H1 (cell line): ENCODE measurements around the gene SEMA6A. TPM values are rescaled to one million over a fixed set of nuclear protein-coding genes. Genes with fewer than 3 reads are reported as not detected.

ENCODE experiments used
- ASH2L ChIP-seq: fragments of 200-600, 300-600 bp; sonication (generic); IDR thresholded peaks from one replicate; pipeline ENCODE4 v1.7.1; 2017; ENCODE audit warnings: low read length
- ATF2 ChIP-seq: IDR thresholded peaks from 2 replicates; pipeline ENCODE4 v1.6.1; 2012; ENCODE audit warnings: low read length, inconsistent platforms
- ATF3 ChIP-seq: IDR thresholded peaks from 2 replicates; pipeline ENCODE4 v1.6.1; 2011; ENCODE audit warnings: low read depth, mild to moderate bottlenecking, low read length; ENCODE audit not compliant: insufficient read depth
- CREB1 ChIP-seq: IDR thresholded peaks from 2 replicates; pipeline ENCODE4 v1.6.1; 2012; ENCODE audit warnings: inconsistent platforms
- GABPA ChIP-seq: IDR thresholded peaks from 2 replicates; pipeline ENCODE4 v1.6.1; 2011; ENCODE audit warnings: mild to moderate bottlenecking, low read length, moderate library complexity, borderline replicate concordance; ENCODE audit not compliant: insufficient read depth
- MAFK ChIP-seq: IDR thresholded peaks from 2 replicates; pipeline ENCODE4 v1.6.1; 2012; ENCODE audit warnings: low read depth, mild to moderate bottlenecking, improper control_type of control experiment, low read length
- MAX ChIP-seq: IDR thresholded peaks from 2 replicates; pipeline ENCODE4 v1.6.1; 2012; ENCODE audit warnings: inconsistent platforms
- PHF8 ChIP-seq: fragments of 200-600 bp; sonication (generic); conservative IDR thresholded peaks from 2 replicates; pipeline ENCODE4 v1.7.1; 2012; ENCODE audit warnings: low read depth, mild to moderate bottlenecking, inconsistent platforms, low read length, moderate library complexity
- RAD21 ChIP-seq, 2 experiments: IDR thresholded peaks in 1 of 2; conservative IDR thresholded peaks in 1 of 2; 2 replicates each; pipeline ENCODE4 v1.6.1; 2011; ENCODE audit warnings: low read depth in 2 of 2, low read length in 2 of 2, improper control_type of control experiment in 1 of 2, inconsistent platforms in 1 of 2, mild to moderate bottlenecking in 1 of 2, moderate library complexity in 1 of 2
- RFX5 ChIP-seq: IDR thresholded peaks from 2 replicates; pipeline ENCODE4 v1.6.1; 2011; ENCODE audit warnings: low read depth, low read length, improper control_type of control experiment, borderline replicate concordance
- RXRA ChIP-seq: IDR thresholded peaks from 2 replicates; pipeline ENCODE4 v1.6.1; 2011; ENCODE audit warnings: low read depth, mild to moderate bottlenecking, low read length, moderate library complexity; ENCODE audit not compliant: insufficient read depth
- SP4 ChIP-seq: IDR thresholded peaks from 2 replicates; pipeline ENCODE4 v1.6.1; 2012; ENCODE audit warnings: low read length, inconsistent platforms
- TAF7 ChIP-seq: optimal IDR thresholded peaks from 2 replicates; pipeline ENCODE3; 2011; ENCODE audit warnings: low read depth, mild to moderate bottlenecking, inconsistent platforms, low read length, moderate library complexity, borderline replicate concordance
- TCF12 ChIP-seq: IDR thresholded peaks from 2 replicates; pipeline ENCODE4 v1.6.1; 2011; ENCODE audit warnings: low read depth, mild to moderate bottlenecking, low read length
- YY1 ChIP-seq: IDR thresholded peaks from 2 replicates; pipeline ENCODE4 v1.6.1; 2011; ENCODE audit warnings: low read depth, mild to moderate bottlenecking, low read length
- polyA plus RNA-seq, 7 experiments: library from polyadenylated mRNA; depleted of rRNA in 3 of 7; stranded (reverse) in 5 of 7; unstranded in 2 of 7; fragments of >200 nt in 5 of 7; fragments of 200-250 nt in 2 of 7; gene quantifications; 1 replicate in 5 of 7; 2 replicates in 1 of 7; 4 replicates in 1 of 7; pipeline versions ENCODE4 v1.2.1 to v1.2.3, GENCODE V29; 2011 to 2013; ENCODE audit warnings: missing spikeins in 2 of 7, mixed read lengths in 2 of 7
- total RNA-seq: library from RNA; stranded (reverse); fragmentation: NEBNext Ultra II Directional; extraction: Animal tissue kit (Norgen Biotek cat#: 25700); gene quantifications from 2 replicates; pipeline ENCODE4 v1.2.1, GENCODE V29; 2021

The SEMA6A gene
- total and polyA plus RNA-seq, 2 of the 8 experiments (the other 6 are each of a cell fraction or from before 2014, with no cell fraction given): 78.3 to 277 TPM

- TF ChIP-seq MAFK (no peak), TAF7 (peak; percentile 22), MAX (peak; percentile 22; the same call in 1 of the 2 replicates), ATF2 (no peak), TCF12 (0 out of 2 replicates have a peak, but pooled peaks have one; percentile 48), RXRA (no peak), PHF8 (no peak), YY1 (0 out of 2 replicates have a peak, but pooled peaks have one; percentile 25), ASH2L (peak; percentile 8), CREB1 (no peak), ATF3 (no peak), GABPA (no peak), RFX5 (no peak), SP4 (no peak), RAD21 (IDR thresholded peaks at IDR 0.05 in 1 of 2, conservative IDR thresholded peaks at IDR 0.05 in 1 of 2; ENCODE audit: low read depth in 2 of 2, low read length in 2 of 2) (peak; percentile 94 to 95)
Measured at GRCh38 chr5:116576053-116576713, 1.6 kb upstream of the SEMA6A start (continued).
